Right renal pelvis (tissue), 4 donors: ENCODE results near the gene EDN1. TPM values are rescaled to one million over a fixed set of nuclear protein-coding genes. Genes with fewer than 3 reads are reported as not detected.

Experiments used
- DNase-seq, 4 donors: peaks; one replicate each; pipeline ENCODE4 v3.0.0-alpha.2; 2013; ENCODE audit warnings: low read depth in 4 of 4, low spot score in 3 of 4, missing footprints in 1 of 4
- polyA plus RNA-seq, 4 donors: library from polyadenylated mRNA; unstranded; fragments of 120-200 nt; gene quantifications; one replicate each; pipeline ENCODE4 v1.2.1, GENCODE V29; 2013; ENCODE audit not compliant: insufficient read length in 4 of 4

Gene EDN1
- polyA plus RNA-seq, 4 donors = 4.0 to 6.8 (median 4.3) TPM

DNA sequence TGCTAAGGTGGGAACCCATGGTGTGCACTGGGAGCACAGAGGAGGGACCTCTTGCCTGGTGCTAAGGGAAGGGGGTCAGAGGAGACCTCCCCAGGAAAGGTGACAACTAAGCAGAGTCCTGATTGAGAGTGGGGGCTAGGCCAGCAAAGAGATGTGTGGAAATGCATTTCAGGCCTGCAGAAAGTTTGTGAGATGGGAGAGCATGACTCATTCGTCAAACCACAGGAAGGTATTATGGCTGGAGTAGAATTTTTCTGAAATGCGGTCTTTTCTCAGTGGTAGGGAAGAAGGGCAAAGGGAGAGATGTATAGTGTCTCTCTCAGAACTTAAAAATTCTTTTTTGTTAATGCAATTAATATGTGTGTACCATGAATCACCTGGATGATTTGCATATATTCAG, 23.6 kb upstream of the EDN1 start:
- no peak for DNase-seq

DNA sequence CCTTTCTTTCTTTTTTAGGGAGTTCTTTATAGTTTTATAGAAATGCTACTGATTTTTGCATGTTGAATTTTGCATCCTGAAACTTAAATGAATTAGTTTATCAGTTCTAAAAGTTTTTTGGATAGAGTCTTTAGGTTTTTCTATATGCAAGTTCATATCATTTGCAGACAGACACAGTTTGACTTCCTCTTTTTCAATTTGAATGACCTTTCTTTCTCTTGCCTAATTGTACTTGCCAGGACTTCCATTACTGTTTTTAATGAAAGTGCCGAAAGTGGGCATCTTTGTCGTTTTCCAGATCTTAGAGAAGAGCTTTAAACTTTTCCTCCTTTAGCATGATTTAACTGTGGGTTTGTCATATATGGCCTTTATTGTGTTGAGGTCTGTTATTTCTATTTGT, 21.1 kb upstream of the EDN1 start:
- no peak for DNase-seq

DNA sequence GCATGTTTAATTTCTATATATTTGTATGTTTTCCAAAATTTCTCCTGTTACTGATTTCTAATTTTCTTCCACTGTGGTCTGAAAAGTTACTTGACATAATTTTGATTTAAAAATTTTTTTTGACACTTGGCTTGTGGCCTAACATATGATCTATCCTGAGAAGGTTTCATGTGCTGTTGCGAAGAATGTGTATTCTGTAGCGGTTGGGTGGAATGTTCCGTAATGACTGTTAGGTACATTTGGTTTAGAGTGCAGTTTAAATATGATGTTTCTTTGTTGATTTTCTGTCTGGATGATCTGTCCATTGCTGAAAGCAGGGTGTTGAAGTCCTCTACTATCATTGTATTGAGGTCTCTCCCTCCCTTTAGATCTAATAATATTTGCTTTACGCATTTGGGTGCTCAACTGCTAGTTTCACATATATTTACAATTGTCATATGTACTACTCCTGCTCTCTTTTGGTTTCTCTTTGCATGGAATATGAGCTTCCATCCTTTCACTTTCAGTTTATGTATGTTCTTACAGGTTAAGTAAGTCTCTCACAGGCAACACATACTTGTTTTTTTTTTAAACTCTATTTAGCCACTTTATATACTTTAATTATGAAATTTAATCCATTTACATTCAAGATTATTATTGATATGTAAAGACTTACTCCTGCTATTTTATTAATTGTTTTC, 19.5 kb upstream of the EDN1 start:
- DNase-seq = no peak

DNA sequence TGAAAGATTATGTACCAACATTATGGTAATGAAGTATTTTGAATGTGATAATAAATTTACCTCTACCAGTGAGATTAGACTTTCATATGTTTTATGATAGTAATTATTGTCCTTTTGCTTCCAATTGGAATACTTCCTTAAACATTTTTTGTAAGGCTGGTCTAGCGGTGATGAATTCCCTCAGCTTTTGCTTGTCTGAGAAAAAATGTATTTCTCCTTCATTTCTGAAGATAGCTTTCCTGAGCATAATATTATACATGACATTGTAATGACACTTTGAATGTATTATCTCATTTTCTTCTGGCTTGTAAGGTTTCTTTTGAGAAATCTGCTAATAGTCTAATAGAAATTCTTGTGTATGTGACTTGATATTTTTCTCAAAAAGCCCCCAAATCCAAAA, 18.6 kb upstream of the EDN1 start:
- no peak for DNase-seq

DNA sequence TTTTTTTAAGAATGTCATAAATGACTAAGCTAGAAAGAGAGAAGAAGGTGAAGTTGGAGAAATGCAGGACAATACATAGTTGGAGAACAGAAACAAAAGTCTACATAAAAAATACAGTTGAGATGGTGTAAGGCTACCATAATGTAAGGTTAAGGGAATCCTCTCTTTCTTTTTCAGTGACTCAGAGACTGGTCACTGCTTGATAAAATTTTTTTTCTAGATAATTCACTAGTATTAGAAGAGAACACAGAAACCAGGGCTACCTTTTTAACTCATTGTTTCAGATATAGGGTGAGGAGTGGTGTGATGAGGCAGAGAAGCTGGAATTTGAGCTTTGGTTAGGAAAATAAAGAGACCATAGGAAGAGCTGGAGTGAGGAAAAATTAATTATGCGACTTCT, 18.2 kb upstream of the EDN1 start:
- DNase-seq = no peak

DNA sequence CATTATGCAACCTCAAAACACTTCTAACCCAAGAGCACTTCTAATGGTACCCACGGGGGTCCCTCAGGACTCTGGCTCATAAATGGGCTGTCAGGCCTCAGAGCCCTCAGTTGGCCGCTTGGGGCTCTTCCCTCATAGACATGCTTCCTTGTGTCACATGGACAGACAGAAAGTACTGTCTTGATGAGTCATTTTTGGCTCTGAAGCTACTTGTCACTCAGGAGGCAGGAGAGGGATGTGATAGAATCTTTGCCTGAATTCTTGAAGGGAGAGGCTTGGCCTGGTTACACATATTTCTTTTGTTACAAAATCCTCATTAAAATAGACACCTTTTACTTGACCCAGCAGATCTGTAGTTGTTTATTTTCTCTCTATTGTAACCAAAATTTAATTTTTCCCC, 15.1 kb upstream of the EDN1 start:
- DNase-seq = no peak

DNA sequence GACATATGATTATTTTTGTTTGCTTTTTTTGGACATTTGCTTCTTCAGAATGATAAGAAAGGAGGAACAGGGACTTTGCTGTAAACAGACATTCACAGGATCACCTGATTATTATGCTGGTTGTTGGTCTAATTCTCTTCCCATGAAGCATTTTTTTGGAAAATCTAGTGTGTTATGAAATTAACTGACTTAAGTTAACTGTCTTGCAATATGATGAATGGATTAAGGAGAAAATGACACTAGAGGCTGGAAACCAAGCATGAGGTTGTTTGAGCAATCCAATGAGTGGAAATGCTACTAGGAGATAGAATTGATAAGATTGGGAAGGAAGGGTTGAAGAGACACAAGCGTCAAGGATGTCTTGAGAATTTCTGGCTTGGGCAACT, 13.2 kb upstream of the EDN1 start:
- no peak for DNase-seq

DNA sequence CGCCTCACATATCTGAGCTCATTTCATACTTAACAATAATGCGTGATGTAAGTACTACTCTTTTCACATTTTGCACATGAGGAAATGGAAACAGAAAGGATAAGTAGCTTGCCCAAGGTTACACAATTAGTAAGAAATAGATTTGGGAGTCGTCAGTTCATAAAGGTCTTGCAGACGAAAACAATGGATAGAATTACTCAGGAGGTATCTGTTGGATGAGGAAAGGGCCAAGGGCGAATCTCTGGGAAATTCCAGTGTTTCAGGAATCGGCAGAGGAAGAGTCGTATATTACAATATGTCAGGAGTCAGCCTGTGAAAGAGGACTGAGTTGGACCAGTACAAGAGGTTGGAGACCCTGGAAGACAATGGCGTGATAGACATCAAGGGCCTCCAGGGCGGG, 12.8 kb upstream of the EDN1 start:
- DNase-seq = no peak

DNA sequence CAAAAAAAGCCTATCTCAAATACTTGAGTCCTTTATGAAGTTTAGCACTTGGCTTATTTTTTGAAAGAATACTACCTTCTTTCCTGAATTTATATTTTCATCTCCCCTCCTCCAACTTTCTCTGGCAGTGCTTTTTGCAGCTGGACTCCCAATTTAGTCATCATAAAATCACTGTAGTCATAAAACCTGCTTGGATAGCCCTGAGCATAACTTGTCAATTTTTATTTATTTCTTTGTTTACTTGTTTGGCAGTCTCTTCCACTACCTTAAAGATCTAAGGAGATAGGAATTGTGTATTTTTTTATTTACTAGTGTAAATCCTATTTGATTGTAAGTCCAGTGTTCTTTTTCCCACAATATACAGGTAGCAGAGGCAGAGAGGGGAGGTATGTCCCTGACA, 11.2 kb upstream of the EDN1 start:
- no peak for DNase-seq

DNA sequence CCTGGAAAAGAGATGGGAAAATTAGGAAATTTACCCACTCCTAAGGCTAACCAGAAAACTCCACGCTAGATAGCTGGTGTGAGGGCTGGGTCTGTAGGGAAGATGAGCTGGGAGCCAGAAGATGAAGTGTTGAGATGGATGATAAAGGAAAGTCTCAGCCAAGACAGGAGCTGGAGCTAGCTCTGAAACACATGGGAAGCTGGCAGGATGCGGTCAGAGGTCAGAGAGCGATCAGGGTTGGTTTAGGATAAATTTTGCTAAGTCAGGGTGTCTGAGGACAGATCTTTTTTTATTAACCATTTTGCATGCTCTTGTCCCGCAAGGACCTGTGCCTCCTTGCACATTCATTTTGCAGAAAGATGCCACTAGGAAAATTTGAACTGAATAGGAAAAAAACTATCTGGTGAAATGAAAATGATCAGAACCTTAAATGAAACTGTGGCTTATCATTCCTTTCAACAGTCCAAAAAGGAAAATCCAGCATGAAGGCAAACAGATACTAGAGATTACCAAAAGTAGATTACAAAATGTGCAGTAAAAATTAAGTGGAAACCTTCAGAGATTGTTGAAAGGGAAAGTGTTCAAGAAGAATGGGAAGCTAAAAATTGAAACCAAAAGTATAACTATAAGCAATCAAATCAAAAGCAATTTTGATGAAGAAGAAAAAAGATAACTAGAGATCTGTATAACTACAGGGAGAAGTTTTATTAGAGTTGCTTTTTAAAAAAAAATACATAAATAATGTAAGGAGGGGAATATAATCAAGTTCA, 10.7 kb upstream of the EDN1 start:
- DNase-seq = no peak

DNA sequence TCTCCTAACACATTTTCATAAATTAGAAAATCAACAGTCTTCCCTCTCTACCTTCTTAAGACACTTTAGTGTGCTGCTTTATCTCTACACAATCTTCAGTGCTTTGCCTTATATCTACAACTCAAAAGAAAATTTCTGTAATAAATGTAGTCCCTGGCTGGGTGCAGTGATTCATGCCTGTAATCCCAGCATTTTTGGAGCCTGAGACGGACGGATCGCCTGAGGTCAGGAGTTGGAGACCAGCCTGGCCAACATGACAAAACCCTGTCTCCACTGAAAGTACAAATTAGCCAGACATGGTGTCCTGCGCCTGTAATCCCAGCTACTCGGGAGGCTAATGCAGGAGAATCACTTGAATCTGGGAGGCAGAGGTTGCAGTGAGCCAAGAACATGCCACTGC, 9.7 kb upstream of the EDN1 start:
- DNase-seq = no peak

DNA sequence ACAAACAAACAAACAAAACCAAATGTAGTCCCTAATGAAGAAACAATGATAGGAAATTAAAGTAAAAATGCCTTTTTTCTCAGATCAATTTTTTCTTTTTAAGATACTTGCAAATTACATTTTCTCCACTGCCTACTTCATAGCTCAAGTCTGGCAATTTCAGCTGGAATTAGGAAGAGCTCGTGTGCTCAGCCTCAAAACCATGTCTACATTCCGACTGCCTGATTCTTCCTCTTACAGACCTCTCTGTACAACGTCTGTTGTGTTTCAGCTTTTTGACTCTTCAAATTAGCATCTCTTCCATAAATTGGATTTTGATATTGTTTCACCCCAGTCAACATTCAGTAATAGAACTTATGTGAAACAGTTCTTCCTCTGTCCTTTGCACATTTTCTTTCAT, 9.3 kb upstream of the EDN1 start:
- no peak for DNase-seq

DNA sequence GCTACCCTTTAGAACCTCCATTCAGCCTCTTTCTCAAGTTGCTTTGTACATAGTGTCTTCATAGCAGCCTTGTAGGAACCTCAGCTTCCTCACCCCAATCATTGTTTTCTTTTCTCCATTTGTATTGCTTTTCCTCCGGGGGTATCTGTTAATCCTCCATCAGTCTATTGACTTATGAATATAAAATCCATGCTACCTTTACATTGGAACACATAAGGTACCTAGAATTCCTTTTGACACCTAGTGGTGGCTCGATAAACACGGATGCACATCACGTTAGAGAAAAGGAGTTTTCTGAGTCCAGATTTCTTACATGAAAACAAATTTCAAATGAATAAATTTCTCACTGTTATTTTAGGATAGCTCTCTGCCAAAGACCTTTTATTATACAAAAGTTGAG, 6.3 kb upstream of the EDN1 start:
- DNase-seq = no peak

DNA sequence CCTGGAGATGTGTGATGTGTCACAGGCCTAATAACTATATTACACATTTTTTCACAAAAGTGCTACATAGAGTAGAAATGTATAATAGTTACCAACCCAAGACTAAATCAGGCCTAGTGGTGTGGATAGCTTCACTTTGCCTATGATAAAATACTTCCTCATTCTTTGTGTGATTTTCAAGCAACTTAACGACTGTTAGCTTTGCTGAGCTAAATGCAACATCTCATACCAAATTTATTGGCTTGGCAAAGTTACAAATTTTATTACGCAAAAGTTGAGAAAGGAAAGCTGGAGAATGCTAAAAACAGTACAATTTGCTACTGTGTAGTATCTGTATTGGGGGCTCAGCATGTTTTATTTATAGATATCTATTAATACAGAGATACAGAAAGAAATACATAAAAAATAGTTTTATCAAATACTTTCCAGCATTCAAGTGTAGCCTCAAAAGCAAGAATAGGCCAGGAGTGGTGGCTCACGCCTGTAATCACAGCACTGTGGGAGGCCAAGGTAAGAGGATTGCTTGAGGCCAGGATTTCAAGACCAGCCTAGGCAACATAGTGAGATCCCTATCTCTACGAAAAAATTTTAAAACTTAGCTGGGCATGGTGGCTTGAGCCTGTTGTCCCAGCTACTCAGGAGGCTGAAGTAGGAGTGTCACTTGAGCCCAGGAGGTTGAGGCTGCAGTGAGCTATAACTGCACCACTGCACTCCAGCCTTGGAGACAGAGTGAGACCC, 3.6 kb upstream of the EDN1 start:
- peak in 2 of 4 donors; percentile 31 to 42 for DNase-seq

DNA sequence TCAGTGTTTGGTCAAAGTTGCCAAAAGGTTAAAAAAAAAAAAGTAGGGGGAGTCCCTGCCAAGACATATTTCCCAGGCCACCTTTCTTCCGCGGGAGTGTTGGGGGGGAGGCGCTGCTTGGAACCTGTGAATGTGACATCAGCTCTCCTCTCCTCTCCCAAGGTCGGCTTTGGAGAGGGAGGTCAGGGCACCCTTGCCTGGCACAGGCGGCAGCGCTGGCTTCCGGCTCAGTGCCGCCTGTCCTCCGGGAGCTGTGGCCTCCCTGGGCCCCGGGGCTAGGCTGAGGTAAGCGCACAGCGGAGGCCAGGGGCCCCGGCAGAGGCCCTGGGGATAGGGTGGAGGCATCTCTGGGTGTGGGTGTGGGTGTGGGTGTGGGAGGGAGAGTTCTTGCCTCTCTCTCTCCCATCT, 1.9 kb upstream of the EDN1 start:
- DNase-seq = no peak

DNA sequence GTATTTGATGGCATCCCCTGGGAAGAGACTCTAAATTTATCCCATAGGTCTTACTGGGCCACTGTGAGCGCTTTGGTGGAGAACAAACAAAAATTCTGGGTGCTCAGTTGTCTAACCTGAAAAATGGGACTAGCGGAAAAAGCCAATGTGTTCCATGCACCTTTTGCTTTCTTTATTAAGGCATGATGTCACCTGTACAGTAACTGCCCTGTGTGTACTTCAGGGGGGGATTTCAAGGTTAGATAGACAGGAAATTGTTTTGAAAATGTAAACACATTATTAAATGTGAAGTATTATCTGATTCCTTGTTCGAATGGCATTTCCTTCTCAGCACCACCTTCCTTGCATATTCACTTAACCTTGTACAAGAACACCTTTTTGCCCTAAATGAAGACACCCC, 1.2 kb upstream of the EDN1 start:
- DNase-seq = no peak

DNA sequence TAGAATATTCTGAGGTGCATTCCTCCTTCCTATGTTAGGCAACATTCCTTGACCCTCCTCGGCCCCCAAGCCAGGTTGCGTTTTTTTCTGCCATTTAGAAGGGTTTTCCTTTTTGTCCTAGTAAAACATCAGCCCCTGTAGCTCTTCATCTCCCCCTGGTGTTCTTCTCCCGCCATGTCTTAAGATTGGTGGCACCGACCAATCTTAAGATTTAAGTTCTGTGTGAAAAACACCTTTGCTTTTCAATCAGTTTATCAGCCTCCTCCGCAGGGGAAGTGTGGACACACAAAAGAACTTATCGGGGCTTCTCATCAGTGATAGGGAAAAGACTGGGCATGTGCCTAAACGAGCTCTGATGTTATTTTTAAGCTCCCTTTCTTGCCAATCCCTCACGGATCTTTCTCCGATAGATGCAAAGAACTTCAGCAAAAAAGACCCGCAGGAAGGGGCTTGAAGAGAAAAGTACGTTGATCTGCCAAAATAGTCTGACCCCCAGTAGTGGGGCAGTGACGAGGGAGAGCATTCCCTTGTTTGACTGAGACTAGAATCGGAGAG, 719 bp upstream of the EDN1 start:
- peak in 2 of 4 donors; percentile 23 to 29 for DNase-seq

DNA sequence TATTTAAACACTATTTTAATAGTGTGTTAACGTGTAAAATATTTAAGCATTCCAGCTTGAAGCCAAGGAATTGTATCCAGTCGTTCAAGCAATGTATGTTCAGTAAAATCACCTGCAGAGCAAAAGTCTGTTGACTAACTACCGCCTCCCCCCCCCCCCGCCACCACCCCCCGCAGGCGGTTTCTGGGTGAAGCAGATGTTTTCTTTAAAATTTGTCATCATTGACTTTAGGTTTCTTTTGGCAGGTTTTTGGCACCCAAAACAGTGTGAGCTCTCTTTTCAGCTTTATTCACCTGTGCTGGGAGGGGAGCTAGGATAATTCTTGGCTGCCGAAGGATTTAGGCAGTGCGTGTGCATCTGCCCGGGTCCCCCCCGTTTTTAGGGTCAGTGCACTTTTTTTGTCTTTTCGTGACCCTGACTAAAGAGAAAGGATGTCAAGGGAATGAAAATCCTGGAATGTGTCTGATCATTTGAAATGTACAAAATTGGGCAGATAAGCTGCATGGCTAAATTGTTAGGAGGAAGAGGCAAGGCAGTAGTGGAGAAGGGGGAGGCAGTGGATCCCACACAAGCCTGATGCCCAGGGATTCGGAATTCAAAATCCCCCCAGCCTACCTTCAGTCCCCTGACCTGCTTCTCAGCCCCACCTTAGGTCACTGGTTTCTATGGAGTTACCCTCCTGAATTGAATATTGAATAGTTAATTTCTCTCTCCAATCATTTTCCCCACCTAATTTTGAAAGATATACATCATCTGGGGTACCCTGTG, 1.1 kb downstream of the EDN1 start:
- DNase-seq = no peak

DNA sequence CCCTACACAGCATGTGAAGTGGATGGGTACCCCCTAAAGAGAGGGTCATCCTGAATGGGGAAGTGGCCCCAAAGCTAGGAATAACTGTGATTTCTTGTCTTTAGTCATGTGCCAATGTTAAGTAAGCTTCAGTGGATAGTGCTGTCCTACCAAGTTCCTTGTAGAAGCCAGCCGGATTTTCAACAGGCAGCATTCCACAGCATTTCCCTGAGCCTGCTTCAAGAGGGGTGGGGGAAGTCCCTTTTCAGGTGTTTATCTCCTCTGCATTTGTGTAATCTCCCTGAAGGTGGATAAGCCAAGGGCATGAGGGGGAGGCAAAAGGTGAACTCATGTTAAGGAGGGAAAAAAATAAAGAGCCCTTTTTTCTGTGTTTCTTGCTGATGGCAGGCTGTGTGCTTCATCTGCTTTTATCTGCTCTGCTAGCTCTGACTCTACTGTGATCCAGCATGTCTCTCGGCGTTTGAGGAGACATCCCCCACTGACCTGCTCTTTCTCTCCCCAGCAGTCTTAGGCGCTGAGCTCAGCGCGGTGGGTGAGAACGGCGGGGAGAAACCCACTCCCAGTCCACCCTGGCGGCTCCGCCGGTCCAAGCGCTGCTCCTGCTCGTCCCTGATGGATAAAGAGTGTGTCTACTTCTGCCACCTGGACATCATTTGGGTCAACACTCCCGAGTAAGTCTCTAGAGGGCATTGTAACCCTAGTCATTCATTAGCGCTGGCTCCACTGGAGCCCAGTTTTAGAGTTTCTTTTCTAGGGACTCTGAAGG, 1.9 kb downstream of the EDN1 start:
- peak in 2 of 4 donors; percentile 17 to 33 for DNase-seq
